Loucy (cell line): ENCODE measurements around the gene FBLN7.

Source experiments
- H2AFZ ChIP-seq: fragments of 200-600 bp; sonication (generic); 2 replicates; pipeline ENCODE4 v1.6.0; 2016; ENCODE audit warnings: antibody characterized with exemption, mild to moderate bottlenecking, low read length, moderate library complexity
- H3F3A ChIP-seq: fragments of 200-600 bp; 2 replicates; pipeline ENCODE4 v1.6.0; 2016; ENCODE audit warnings: antibody characterized with exemption, low read depth, mild to moderate bottlenecking
- H3K27me3 ChIP-seq: fragments of 200-600 bp; sonication (generic); 2 replicates; pipeline ENCODE4 v1.6.1; 2014; ENCODE audit warnings: low read length, mild to moderate bottlenecking; ENCODE audit not compliant: insufficient read depth, poor library complexity, severe bottlenecking
- H3K36me3 ChIP-seq: fragments of 200-600 bp; sonication (generic); 2 replicates; pipeline ENCODE4 v1.6.1; 2016; ENCODE audit warnings: low read length; ENCODE audit not compliant: insufficient read depth
- H3K4me1 ChIP-seq: fragments of 200-600 bp; sonication (generic); 2 replicates; pipeline ENCODE4 v1.5.1; 2014; ENCODE audit warnings: low read length, mild to moderate bottlenecking; ENCODE audit not compliant: insufficient read depth, poor library complexity, severe bottlenecking
- H3K4me2 ChIP-seq: fragments of 200-600 bp; sonication (generic); 2 replicates; pipeline ENCODE4 v1.6.0; 2014; ENCODE audit warnings: antibody characterized with exemption, low read length, low read depth, mild to moderate bottlenecking; ENCODE audit not compliant: poor library complexity, severe bottlenecking
- H3K4me3 ChIP-seq: fragments of 200-600 bp; sonication (generic); 2 replicates; pipeline ENCODE4 v1.5.1; 2014; ENCODE audit warnings: low read length, mild to moderate bottlenecking, mixed read lengths; ENCODE audit not compliant: poor library complexity, severe bottlenecking
- H3K79me2 ChIP-seq: fragments of 200-600 bp; sonication (generic); 2 replicates; pipeline ENCODE4 v1.6.1; 2014; ENCODE audit warnings: low read length; ENCODE audit not compliant: insufficient read depth
- H3K9ac ChIP-seq: fragments of 200-600 bp; sonication (generic); 2 replicates; pipeline ENCODE4 v1.6.0; 2014; ENCODE audit warnings: mild to moderate bottlenecking, low read depth, low read length, moderate library complexity; ENCODE audit not compliant: poor library complexity, severe bottlenecking
- H3K9me2 ChIP-seq: fragments of 200-600 bp; sonication (generic); replicated peaks from 2 replicates; pipeline ENCODE4 v1.6.1; 2016; ENCODE audit warnings: low read depth, low read length, mixed read lengths
- H3K9me3 ChIP-seq: fragments of 200-600 bp; sonication (generic); 2 replicates; pipeline ENCODE4 v1.6.1; 2014; ENCODE audit warnings: mild to moderate bottlenecking, antibody characterized with exemption, low read length, low read depth; ENCODE audit not compliant: insufficient read depth
- H4K20me1 ChIP-seq: fragments of 200-600 bp; sonication (generic); 2 replicates; pipeline ENCODE4 v1.6.0; 2014; ENCODE audit warnings: antibody characterized with exemption, low read length, mild to moderate bottlenecking; ENCODE audit not compliant: insufficient read depth, poor library complexity, severe bottlenecking
- CTCF ChIP-seq: fragments of 200-600 bp; sonication (generic); conservative IDR thresholded peaks from 2 replicates; pipeline ENCODE4 v1.5.1; 2014; ENCODE audit warnings: mild to moderate bottlenecking, antibody characterized with exemption, low read length
- EZH2phosphoT487 ChIP-seq: fragments of 200-600 bp; IDR thresholded peaks from 2 replicates; pipeline ENCODE4 v1.6.1; 2018; ENCODE audit warnings: antibody characterized with exemption, mild to moderate bottlenecking, moderate library complexity, borderline replicate concordance

Gene FBLN7

GRCh38 chr2:112093216-112093615 is 45.0 kb upstream of the FBLN7 start:
- Histone ChIP-seq H2AFZ (no peak overlapping the region), H4K20me1 (no peaks in the 10 kb centered on the region), H3K4me2 (no peak overlapping the region), H3K27me3 (no peaks in the 10 kb centered on the region), H3K4me3 (no peak overlapping the region), H3K9me2 (no peaks in the 10 kb centered on the region), H3K4me1 (peaks cover 4% of the 10 kb centered on the region), H3K79me2 (no peaks in the 10 kb centered on the region), H3F3A (no peaks in the 10 kb centered on the region), H3K36me3 (peaks cover 48% of the 10 kb centered on the region), H3K9me3 (no peaks in the 10 kb centered on the region), H3K9ac (no peak overlapping the region)
- no peak for TF ChIP-seq EZH2phosphoT487
- TF ChIP-seq CTCF: no peak

- TF ChIP-seq CTCF: no peak
- no peak for TF ChIP-seq EZH2phosphoT487
- H3K9ac ChIP-seq: no peak overlapping the region
Measured at GRCh38 chr2:112095681-112096080, 42.5 kb upstream of the FBLN7 start.

GRCh38 chr2:112096098-112096497 is 42.1 kb upstream of the FBLN7 start:
- H3K9me2 ChIP-seq: no peaks in the 10 kb centered on the region
- H3K36me3 ChIP-seq: peaks cover 37% of the 10 kb centered on the region; the same call in 1 of the 2 replicates
- no peak overlapping the region for H3K4me3 ChIP-seq
- no peaks in the 10 kb centered on the region for H3K79me2 ChIP-seq
- H3K9me3 ChIP-seq: no peaks in the 10 kb centered on the region
- H3F3A ChIP-seq: no peaks in the 10 kb centered on the region
- H2AFZ ChIP-seq: no peak overlapping the region
- TF ChIP-seq CTCF: no peak
- no peak for TF ChIP-seq EZH2phosphoT487
- peaks cover 4% of the 10 kb centered on the region for H3K4me1 ChIP-seq
- no peak overlapping the region for H3K4me2 ChIP-seq
- no peaks in the 10 kb centered on the region for H4K20me1 ChIP-seq
- no peaks in the 10 kb centered on the region for H3K27me3 ChIP-seq
- no peak overlapping the region for H3K9ac ChIP-seq

More at GRCh38 chr2:112095681-112096080, 42.5 kb upstream of the FBLN7 start:
- Histone ChIP-seq H3F3A (no peaks in the 10 kb centered on the region), H3K79me2 (no peaks in the 10 kb centered on the region), H3K4me3 (no peak overlapping the region), H3K4me2 (no peak overlapping the region), H3K36me3 (peaks cover 41% of the 10 kb centered on the region; the same call in 1 of the 2 replicates), H3K9me3 (no peaks in the 10 kb centered on the region), H2AFZ (no peak overlapping the region), H3K27me3 (no peaks in the 10 kb centered on the region), H3K4me1 (peaks cover 4% of the 10 kb centered on the region), H4K20me1 (no peaks in the 10 kb centered on the region), H3K9me2 (no peaks in the 10 kb centered on the region)
